KOPT-K1 (cell line): ENCODE data around the gene CRYZ.

Source experiments
- H3K27ac ChIP-seq: fragments of 200-600 bp; sonication (generic); 2 replicates; pipeline ENCODE4 v1.5.1; 2016; ENCODE audit warnings: antibody characterized with exemption, mild to moderate bottlenecking, low read depth, low read length; ENCODE audit not compliant: poor library complexity, severe bottlenecking
- H3K36me3 ChIP-seq: fragments of 200-600 bp; sonication (generic); 2 replicates; pipeline ENCODE4 v1.5.1; 2017; ENCODE audit warnings: antibody characterized with exemption, mild to moderate bottlenecking, low read length, moderate library complexity; ENCODE audit not compliant: insufficient read depth
- H3K9me3 ChIP-seq: fragments of 200-600 bp; sonication (generic); 2 replicates; pipeline ENCODE4 v1.5.1; 2017; ENCODE audit warnings: antibody characterized with exemption, low read length, mild to moderate bottlenecking; ENCODE audit not compliant: insufficient read depth, poor library complexity, severe bottlenecking

Gene CRYZ

GRCh38 chr1:74713849-74714248 is 19.0 kb downstream of the CRYZ start:
- Histone ChIP-seq H3K36me3 (peaks cover 29% of the 10 kb centered on the region; the same call in 1 of the 2 replicates), H3K27ac (no peak overlapping the region), H3K9me3 (no peaks in the 10 kb centered on the region)

- H3K9me3 ChIP-seq, result no peaks in the 10 kb centered on the region
- peaks cover 25% of the 10 kb centered on the region; the same call in 1 of the 2 replicates for H3K36me3 ChIP-seq
- H3K27ac ChIP-seq, result no peak overlapping the region
These were observed 20.0 kb downstream of the CRYZ start for GRCh38 chr1:74712881-74713280.

DNA sequence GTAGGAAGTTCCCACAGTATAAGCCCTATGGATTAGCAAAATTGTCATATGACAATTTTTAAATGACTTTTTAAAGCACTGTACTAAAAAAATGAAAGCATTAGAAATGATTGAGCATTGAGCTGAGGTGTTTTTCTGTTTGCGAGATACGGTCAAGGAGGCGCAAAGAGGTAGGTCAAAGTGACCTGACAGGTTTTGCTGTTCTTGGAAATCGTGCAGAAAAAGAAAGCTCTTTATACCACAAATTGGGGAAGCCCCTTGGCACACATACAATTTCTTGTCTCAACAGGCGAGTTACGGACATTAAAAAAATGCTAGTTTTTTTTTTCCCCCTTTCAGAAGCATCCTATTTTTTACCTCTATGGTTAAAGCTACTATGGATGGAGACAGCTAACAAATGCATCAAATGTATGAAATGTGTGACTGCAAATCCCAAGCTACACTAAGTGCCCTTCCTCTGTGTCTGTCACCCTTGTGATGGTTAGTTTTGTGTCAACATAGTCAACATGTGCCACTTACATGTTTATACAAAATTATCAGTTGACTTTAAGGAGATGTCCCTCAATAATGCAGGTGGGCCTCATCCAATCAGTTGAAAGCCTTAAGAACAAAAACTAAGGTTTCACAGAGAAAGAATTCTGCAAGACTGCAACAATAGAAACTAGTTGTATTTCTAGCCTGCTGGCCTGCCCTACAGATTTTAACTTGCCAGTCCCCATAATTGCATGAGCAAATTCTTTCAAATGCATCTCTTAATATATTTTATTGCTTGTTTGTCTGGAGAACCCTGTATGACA is 29.3 kb downstream of the CRYZ start:
- Histone ChIP-seq H3K36me3 (peaks cover 22% of the 10 kb centered on the region), H3K27ac (no peak overlapping the region), H3K9me3 (no peaks in the 10 kb centered on the region)

- Histone ChIP-seq H3K9me3 (no peaks in the 10 kb centered on the region), H3K36me3 (peaks cover 3% of the 10 kb centered on the region; the same call in 1 of the 2 replicates), H3K27ac (no peak overlapping the region)
These were observed 33.5 kb downstream of the CRYZ start for GRCh38 chr1:74699331-74699730.

DNA sequence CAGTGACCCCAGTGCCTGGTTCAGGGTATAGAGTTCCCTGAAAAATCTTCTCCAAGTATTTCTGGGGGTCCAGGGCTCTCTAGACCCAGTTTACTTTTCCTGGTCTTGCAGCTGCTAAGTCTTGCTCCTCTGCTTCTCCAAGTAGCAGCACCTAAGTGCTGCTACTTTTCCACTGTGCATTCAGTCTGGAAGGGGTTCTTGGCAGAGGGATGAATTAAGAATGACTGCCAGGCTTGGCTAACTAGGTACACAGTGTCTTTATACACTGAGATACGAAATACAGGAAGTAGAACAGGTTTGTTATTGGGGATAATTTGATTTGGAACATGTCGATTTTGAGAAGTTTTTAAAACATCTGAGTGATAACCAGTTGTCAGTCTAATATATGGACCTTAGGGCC is 35.0 kb downstream of the CRYZ start:
- H3K27ac ChIP-seq, result no peak overlapping the region
- H3K9me3 ChIP-seq, result no peaks in the 10 kb centered on the region
- no peaks in the 10 kb centered on the region for H3K36me3 ChIP-seq

DNA sequence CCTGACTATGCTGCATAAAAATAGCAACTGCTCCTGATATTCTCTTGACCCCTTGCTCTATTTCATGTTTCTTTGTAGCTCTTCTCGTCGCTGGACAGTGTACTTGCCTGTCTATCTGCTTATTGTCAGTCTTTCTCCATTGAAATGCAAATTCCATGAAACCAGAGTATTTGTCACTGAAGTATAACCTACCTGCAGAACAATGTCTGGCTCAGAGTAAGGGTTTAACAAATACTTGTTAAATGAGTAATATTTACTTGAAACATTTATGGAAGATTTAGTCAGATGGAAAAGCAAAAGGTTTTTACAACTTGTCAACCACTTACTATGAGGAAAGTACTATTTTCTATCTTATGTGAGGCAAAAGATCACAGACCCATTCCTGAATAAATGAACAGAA is 39.4 kb downstream of the CRYZ start:
- Histone ChIP-seq H3K36me3 (no peaks in the 10 kb centered on the region), H3K27ac (no peak overlapping the region), H3K9me3 (no peaks in the 10 kb centered on the region)

DNA sequence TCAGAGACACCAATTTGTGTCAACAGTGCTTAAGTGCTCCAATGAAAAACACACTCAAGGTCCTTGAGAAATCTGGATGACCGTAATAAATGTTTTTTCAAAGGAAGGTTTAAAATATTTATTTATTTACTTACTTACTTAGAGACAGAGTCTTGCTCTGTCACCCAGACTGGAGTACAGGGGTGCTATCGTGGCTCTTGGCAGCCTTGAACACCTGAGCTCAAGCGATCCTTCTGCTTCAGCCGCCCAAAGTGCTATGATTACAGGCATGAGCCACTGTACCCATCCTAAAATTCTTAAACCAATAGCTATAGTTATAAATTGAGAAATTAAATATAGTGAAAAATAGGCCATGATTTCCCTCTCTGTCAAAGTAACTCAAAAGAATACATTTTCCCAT is 41.9 kb downstream of the CRYZ start:
- no peaks in the 10 kb centered on the region for H3K36me3 ChIP-seq
- no peak overlapping the region for H3K27ac ChIP-seq
- no peaks in the 10 kb centered on the region for H3K9me3 ChIP-seq

DNA sequence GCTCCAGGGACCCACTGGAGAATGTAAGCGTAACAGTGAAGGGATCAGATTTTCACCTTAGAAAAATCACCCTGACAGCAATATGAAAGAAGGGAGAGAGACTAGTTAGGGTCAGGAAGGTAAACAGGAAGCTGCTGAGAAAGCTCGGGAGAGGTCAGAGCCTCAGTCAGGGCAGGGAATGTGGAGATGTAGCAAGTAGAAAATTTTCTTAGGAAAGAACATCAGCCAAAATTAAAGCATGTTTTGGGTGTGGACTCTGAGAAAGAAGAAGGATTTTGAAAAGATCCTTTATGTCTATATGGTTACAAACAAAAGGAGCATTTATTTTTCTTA is 42.5 kb downstream of the CRYZ start:
- Histone ChIP-seq H3K36me3 (no peaks in the 10 kb centered on the region), H3K27ac (no peak overlapping the region), H3K9me3 (no peaks in the 10 kb centered on the region)

GRCh38 chr1:74689621-74690363 is 43.1 kb downstream of the CRYZ start:
- Histone ChIP-seq H3K27ac (no peak overlapping the region), H3K36me3 (no peaks in the 10 kb centered on the region), H3K9me3 (no peaks in the 10 kb centered on the region)

DNA sequence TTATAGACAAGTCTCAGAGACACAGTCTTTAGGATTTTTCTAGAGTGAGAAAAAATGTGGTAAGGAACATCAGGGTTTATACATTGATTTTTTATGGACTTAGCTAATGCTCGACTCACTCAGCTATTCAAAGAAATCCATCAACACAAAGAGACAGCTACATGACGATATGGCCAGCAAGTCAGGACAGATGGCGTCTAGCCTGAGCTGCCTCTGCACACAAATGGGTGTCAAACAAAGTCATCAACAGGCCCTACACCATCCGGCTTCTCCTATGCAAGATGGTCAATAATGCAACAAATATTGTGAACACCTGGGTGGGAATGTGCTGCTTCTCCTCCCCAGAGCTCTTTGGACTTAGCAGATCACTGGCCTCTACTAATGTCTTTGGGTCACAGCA is 45.9 kb downstream of the CRYZ start:
- Histone ChIP-seq H3K36me3 (no peaks in the 10 kb centered on the region), H3K9me3 (no peaks in the 10 kb centered on the region), H3K27ac (no peak overlapping the region)

DNA sequence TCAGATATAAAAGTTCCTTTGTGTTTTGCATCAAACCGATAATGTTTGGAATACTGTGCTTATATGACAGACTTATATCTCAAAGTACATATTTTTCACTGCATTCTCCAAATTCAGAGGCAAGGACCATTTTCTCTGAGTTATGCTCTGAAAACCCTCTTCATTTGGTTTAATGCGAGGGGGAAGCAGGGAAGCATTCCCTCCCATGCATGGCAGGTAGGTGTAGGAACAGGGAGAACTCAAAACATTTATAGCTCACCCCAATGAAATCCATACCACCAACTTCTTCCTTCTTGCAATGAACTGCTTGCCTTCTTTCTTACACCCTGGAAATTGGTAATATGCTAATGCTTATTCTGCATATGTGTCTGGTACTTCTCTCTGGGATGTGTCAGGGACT is 48.5 kb downstream of the CRYZ start:
- no peak overlapping the region for H3K27ac ChIP-seq
- H3K9me3 ChIP-seq, result no peaks in the 10 kb centered on the region
- no peaks in the 10 kb centered on the region for H3K36me3 ChIP-seq

- no peak overlapping the region for H3K27ac ChIP-seq
- no peaks in the 10 kb centered on the region for H3K9me3 ChIP-seq
- H3K36me3 ChIP-seq, result no peaks in the 10 kb centered on the region
These were observed 49.2 kb downstream of the CRYZ start for GRCh38 chr1:74683656-74684055.

DNA sequence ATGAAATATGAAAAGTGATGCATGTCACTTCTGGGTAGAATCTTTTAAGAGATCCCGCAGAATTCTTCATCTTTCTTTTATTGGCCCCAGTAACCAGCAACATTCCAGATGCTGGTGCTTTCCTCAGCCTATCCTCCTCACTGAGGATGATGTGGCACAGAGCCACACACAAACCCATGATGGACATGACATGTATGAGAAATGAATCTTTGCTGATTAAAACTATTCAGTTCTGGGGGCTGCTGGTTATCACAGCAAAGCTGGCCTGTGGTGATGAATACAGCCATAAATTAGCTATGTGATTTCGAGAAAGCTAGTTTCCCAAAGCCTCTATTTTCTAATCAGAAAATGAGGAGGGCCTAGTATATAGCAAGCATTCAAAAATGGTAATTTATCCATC is 51.0 kb downstream of the CRYZ start:
- H3K36me3 ChIP-seq, result no peaks in the 10 kb centered on the region
- no peak overlapping the region for H3K27ac ChIP-seq
- no peaks in the 10 kb centered on the region for H3K9me3 ChIP-seq

GRCh38 chr1:74681449-74681848 is 51.4 kb downstream of the CRYZ start:
- Histone ChIP-seq H3K9me3 (no peaks in the 10 kb centered on the region), H3K36me3 (no peaks in the 10 kb centered on the region), H3K27ac (no peak overlapping the region)

GRCh38 chr1:74681001-74681400 is 51.8 kb downstream of the CRYZ start:
- Histone ChIP-seq H3K36me3 (no peaks in the 10 kb centered on the region), H3K9me3 (no peaks in the 10 kb centered on the region), H3K27ac (no peak overlapping the region)

- no peak overlapping the region for H3K27ac ChIP-seq
- H3K9me3 ChIP-seq, result no peaks in the 10 kb centered on the region
- H3K36me3 ChIP-seq, result no peaks in the 10 kb centered on the region
These were observed 53.0 kb downstream of the CRYZ start for GRCh38 chr1:74679811-74680210.
